SK-N-MC (cell line): ENCODE measurements around the gene TBL1XR1.

ENCODE experiments used
- EZH2 ChIP-seq: fragments of 200-600 bp; sonication (generic); IDR thresholded peaks from one replicate; pipeline ENCODE4 v1.6.1; 2017; ENCODE audit warnings: antibody characterized with exemption
- POLR2AphosphoS5 ChIP-seq: IDR thresholded peaks from 2 replicates; pipeline ENCODE4 v1.6.1; 2012; ENCODE audit warnings: mild to moderate bottlenecking, low read depth, low read length, borderline replicate concordance

- TF ChIP-seq EZH2 (no peak), POLR2AphosphoS5 (no peak)
These were observed 98.7 kb downstream of the TBL1XR1 start for GRCh38 chr3:177098551-177098950.
